Activated naive CD4-positive, alpha-beta T cell treated with anti-CD3 and anti-CD28 coated beads, Interleukin-2, amount 50 U/mL, for 72 hours (primary cell): ENCODE results near the gene CDK1. TPM values are rescaled to one million over a fixed set of nuclear protein-coding genes. Genes with fewer than 3 reads are reported as not detected.

ENCODE experiments used
- ATAC-seq, 2 donors: fragments of 150-1000 bp; cut with Tn5 transposase; 2 replicates each; pipeline ENCODE4 v1.10.0; 2021; ENCODE audit warnings: mild to moderate bottlenecking in 2 of 2, moderate library complexity in 2 of 2
- DNase-seq, 2 donors: peaks; one replicate each; pipeline ENCODE4 v3.0.0; 2021 to 2022; ENCODE audit warnings: low spot score in 2 of 2
- H3K27ac Mint-ChIP-seq, 2 donors: one replicate each; pipeline ENCODE4 v1.8.0; 2022; ENCODE audit warnings: mild to moderate bottlenecking in 2 of 2, mixed read lengths in 2 of 2
- H3K36me3 Mint-ChIP-seq, 2 donors: one replicate each; pipeline ENCODE4 v1.8.0; 2022; ENCODE audit warnings: mixed read lengths in 2 of 2
- H3K9me3 Mint-ChIP-seq, 2 donors: one replicate each; pipeline ENCODE4 v1.8.0; 2022; ENCODE audit warnings: mixed read lengths in 2 of 2
- total RNA-seq, 2 donors: library from RNA; stranded (reverse); gene quantifications; one replicate each; pipeline ENCODE4 v1.2.3, GENCODE V29; 2022

CDK1 gene
- total RNA-seq: 100 to 1,000 TPM; 121 to 233 TPM

DNA sequence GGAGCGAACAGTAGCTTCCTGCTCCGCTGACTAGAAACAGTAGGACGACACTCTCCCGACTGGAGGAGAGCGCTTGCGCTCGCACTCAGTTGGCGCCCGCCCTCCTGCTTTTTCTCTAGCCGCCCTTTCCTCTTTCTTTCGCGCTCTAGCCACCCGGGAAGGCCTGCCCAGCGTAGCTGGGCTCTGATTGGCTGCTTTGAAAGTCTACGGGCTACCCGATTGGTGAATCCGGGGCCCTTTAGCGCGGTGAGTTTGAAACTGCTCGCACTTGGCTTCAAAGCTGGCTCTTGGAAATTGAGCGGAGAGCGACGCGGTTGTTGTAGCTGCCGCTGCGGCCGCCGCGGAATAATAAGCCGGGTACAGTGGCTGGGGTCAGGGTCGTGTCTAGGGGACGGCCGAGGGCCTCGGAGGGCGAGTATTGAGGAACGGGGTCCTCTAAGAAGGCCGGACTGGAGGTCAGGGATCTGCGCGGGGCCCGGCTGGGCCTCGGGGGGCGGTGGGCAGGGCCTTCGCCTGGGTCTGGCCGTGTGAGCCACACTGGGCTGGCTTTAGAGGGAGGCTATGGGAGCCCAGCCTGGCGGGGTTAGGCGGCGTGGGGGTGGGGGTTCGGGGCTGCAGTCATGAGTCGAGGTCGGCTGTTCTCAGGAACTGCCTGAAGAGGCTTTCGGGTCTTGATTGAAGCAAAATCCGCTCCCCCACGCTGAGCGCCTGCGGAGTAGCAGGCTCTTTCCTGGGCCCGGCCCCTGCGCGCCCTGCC, at the start of gene CDK1:
Gene CDK1 (plus strand): TSS at position 265 of the 757 bp plus-strand sequence. CDS start 1,688 bp downstream, outside the sequence.
- Mint-ChIP-seq H3K36me3 (peaks cover 25 to 36% of the 10 kb centered on the region in 2 donors), H3K27ac (peak within 1 kb of the TSS; percentile 97 to 100), H3K9me3 (no peaks in the 10 kb centered on the region)
- ATAC-seq (peak; percentile 98), DNase-seq (peak; percentile 93 to 95)

DNA sequence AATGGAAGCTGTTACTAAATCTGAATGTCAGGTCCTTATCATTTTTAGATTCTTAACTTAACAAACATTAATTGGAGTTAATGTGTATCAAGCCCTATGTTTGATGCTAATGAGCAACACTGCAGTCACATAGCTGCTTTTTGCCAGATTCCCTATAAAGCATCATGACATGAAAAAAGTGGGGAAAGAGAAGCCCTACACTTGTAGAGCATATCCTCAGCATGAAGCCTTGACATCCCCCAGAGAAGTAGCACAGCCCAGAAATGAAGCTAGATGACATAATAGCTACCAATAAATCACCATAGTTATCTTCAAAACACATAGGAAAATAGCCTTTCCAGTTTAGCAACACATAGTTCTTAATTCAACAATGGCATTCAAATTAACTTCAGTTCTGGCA, 49.2 kb upstream of the CDK1 start:
- peaks cover 0 to 11% of the 10 kb centered on the region in 2 donors for H3K9me3 Mint-ChIP-seq
- no peak for DNase-seq
- ATAC-seq: no peak
- H3K36me3 Mint-ChIP-seq: peaks cover 12 to 18% of the 10 kb centered on the region in 2 donors
- H3K27ac Mint-ChIP-seq: peak overlapping the region in 1 of 2 donors; percentile 90

DNA sequence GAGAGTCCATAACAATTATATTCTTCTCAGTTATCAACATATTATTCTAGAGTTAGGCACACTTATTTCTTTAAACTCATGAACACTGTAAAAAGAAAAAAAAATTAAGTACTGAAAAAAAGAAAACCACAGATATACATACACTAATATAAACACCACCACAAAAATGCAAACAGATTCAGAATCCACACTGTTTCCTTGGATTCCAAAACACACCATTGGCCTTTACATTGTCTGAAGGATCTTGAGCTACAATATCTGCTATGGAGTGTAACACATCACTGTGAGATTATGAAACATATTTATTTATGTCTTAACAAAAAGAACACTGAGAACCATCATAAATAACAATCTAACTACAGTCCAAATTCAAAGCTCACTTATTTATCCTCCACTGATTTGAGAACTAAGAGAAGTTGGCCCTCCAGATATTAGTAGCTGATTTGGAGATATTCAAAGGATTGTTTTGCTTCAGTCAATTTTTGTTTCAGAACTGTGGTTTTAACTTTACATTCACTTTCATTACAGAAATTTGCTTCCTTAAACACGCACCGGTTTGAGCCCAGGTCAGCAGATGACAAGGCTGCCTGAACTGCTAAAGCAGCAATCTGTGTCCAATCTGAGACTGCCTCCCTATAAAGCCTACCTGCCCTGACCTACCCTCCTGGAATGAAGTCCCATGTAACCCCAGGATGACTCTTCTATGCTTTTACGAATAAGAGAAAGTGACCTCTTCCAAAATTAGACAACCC, 47.0 kb upstream of the CDK1 start:
- Mint-ChIP-seq H3K27ac (peak overlapping the region; percentile 58 to 86), H3K9me3 (no peaks in the 10 kb centered on the region), H3K36me3 (peaks cover 5 to 12% of the 10 kb centered on the region in 2 donors)
- peak; percentile 37 to 64 for ATAC-seq
- DNase-seq: peak in 1 of 2 donors; percentile 40

DNA sequence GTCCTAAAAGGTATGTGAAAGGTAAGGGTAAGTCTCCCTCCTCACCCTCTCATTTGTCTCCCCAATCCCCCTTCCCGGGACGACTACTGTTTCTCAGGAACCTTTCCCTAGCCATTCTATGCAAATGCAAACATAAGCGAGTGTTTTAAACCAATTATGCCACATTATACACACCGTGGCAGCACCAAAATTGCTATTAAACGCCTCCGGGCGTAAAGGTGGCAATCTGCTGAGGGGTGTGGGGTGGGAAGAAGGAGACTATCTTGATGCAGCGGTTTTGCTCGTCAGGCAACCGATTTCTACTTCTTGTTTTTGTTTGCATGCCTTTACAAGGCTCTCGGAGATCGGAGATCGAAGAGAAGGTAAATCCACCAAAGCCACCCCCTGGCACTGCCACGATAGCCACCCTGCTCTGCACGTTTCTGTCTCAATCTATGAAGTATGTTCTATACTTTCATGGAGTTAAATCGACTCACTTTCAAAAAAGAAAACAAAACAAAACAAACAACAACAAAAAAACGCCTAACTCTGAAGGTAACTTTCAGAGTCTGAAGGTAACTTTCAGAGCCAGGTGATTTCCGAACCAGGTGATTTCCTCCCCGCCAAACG, 46.0 kb upstream of the CDK1 start:
- Mint-ChIP-seq H3K27ac (peak overlapping the region; percentile 31 to 86), H3K9me3 (no peaks in the 10 kb centered on the region), H3K36me3 (peaks cover 5 to 12% of the 10 kb centered on the region in 2 donors)
- peak in 1 of 2 donors; percentile 14 for ATAC-seq
- peak in 1 of 2 donors; percentile 15 for DNase-seq

DNA sequence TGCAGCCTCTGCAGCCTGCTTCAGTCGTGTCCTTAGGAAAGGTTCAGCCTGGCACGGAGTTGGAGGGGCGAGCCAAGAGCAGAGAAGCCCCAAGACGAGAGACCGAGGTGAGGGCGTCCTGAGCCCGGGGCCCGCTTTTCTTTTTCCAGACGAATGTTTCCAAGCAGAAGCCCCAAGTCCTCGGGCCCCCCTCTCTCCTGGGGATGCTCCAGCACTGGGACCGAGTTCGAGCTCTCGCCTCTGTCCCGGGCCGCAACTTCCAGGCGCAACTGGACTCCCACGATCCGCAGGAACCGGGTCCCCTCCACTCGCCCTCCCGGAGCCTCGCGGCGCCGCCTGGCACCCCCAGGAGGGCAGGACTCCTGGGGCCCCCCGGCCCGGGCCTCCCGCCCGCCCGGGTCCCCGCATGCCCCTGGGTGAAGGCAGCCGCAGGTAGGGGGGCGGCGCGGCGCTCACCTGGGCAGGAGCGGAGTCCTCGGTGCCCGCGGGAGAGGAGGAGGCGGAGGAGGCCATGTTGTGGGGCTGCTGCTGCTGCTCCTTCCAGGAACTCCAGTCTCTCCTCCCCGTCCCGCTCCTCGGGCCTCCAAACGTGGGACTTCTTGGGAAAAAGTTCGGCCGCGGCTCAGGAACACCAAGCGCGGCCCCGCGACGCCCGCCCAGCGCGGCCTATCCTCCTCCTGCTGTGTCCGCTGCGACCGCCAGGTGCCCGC, 45.3 kb upstream of the CDK1 start:
- H3K9me3 Mint-ChIP-seq: no peaks in the 10 kb centered on the region
- peaks cover 5 to 12% of the 10 kb centered on the region in 2 donors for H3K36me3 Mint-ChIP-seq
- ATAC-seq (peak; percentile 28 to 82), DNase-seq (peak; percentile 61 to 64)
- H3K27ac Mint-ChIP-seq: peak overlapping the region; percentile 31 to 86

DNA sequence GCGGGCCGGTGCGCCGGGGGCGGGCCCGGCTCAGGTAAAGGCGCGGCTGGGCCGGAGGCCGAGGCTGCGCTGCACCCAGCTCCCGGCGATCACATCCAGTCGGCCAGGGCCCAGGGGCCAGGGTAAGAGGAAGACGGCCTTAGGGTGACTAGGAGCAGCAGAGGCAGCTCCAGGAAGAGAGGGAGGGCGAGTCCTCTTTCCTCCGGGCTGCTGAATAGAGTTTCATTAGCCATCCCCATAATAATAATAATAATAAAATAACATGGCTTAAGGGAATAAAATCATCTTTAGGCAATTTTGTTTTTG, 44.8 kb upstream of the CDK1 start:
- DNase-seq: no peak
- H3K36me3 Mint-ChIP-seq: peaks cover 5 to 12% of the 10 kb centered on the region in 2 donors
- peak in 1 of 2 donors; percentile 76 for ATAC-seq
- H3K9me3 Mint-ChIP-seq: no peaks in the 10 kb centered on the region
- peak overlapping the region in 1 of 2 donors; percentile 86 for H3K27ac Mint-ChIP-seq

DNA sequence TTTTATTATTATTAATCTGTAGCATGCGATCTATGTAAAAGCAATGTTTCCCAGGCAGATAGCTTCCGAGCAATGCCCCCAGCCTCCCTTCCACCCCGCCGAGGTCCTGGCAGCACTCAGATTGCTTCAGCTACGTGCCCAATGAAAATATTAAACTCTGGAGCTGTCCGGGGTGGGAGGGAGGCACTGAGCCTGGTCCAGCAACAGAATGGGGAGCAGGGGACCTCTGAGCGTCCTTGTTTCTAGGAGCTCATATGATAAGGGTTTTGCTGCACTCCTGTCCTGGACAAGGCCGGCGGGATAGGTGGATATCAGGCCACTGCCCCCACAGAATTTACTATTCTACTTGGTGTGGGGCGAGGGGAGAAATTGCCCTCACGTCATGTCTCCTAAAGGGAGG, 44.5 kb upstream of the CDK1 start:
- peaks cover 5 to 12% of the 10 kb centered on the region in 2 donors for H3K36me3 Mint-ChIP-seq
- no peak for DNase-seq
- no peaks in the 10 kb centered on the region for H3K9me3 Mint-ChIP-seq
- H3K27ac Mint-ChIP-seq: no peak overlapping the region
- no peak for ATAC-seq

DNA sequence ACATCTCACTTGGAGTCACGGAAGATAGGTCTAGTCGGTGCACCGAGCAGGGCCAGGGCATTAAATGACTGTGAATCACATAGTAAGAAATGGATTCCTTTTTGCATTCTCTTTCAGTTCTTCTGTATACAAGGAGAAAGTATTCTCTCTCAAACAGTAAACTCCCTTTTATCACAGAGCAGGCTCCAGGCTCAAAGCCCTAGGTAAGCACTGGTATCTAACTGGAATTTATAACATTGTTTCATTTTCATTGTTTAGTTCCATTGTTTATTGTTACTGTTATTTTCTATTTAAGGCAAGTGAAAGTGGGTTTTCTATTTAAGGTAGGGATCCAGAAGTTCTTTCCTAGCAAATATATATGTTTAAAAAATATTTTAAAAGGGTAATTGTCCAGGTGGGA, 44.1 kb upstream of the CDK1 start:
- no peak overlapping the region for H3K27ac Mint-ChIP-seq
- DNase-seq (no peak), ATAC-seq (no peak)
- H3K36me3 Mint-ChIP-seq: peaks cover 5 to 12% of the 10 kb centered on the region in 2 donors
- H3K9me3 Mint-ChIP-seq: no peaks in the 10 kb centered on the region

DNA sequence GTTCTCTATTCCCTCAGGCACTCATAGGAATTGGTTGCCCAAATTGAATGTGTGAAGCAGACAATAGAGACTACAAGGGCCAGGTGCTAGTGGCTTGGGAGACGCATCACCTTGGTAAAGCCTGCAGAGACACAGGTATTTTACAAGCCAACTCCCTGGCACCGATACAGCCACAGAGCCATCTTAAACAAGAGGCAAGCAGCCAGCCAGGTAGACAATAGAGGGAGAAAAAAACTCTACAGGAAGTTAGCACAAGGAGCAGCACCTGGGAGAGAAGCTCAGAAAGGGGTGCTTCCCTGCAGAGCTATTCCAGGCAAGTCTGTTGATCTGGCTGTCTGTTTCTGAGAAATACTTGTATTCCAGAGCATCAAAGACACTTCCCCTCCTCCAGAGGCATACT, 43.0 kb upstream of the CDK1 start:
- ATAC-seq (no peak), DNase-seq (no peak)
- Mint-ChIP-seq H3K9me3 (no peaks in the 10 kb centered on the region), H3K36me3 (peaks cover 5 to 12% of the 10 kb centered on the region in 2 donors), H3K27ac (no peak overlapping the region)

DNA sequence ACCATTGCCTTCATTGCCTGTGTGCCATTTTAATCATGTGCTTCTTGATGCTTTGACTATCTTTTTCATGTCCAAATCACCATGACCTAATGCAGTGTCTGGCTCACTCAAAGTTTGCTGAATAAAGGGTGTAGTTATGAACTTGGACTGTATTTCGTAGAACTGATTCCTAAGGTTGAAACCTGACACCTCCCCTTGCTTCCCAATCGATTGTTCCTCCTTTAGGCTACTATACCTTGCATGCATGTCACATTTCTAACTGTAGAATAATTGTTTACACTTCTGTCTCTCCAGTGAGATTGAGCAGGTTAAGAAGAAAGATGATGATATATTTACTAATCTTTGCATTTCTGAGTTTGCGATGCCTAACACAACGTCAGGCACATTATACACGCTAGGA, 41.0 kb upstream of the CDK1 start:
- H3K36me3 Mint-ChIP-seq: peaks cover 4 to 5% of the 10 kb centered on the region in 2 donors
- DNase-seq (no peak), ATAC-seq (no peak)
- no peak overlapping the region for H3K27ac Mint-ChIP-seq
- H3K9me3 Mint-ChIP-seq: no peaks in the 10 kb centered on the region

DNA sequence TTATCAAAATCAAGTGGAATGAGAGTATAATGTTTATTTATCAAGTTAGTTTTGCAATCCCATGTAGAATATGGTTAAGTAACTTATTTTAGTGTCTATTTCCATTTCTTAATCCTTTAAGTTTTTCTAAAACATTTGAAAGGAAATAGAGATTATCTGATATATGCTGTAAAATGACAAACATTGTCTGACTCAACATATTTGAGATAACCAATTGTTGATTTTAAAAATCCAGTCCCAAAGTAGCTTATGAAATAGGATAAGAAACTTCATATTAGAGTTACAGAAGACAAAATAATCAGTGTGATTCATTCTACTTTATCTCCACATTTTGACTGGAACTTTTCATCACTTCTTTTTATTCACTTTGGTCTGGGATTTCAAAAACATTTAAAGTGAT, 38.7 kb upstream of the CDK1 start:
- Mint-ChIP-seq H3K27ac (no peak overlapping the region), H3K36me3 (peaks cover 0 to 6% of the 10 kb centered on the region in 2 donors), H3K9me3 (no peaks in the 10 kb centered on the region)
- DNase-seq: no peak
- ATAC-seq: no peak

DNA sequence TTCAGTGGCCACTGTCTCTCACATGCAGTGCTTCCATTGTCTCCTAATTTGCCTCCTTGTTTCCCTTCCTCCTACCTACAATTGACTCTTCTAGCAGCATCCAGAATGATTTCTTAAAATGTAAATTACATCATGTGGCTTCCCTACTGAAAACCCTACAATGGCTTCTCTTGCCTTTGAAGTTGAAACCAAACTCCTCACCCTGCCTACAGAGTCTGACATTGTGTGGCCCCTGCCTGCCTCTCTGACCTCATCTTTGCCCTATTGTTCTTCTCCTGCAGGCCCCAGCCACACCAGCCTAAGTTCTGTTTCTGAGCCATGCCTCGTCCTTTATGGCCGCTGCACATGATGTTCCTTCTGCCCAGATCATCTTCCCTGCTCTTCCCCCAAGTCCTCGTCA, 35.8 kb upstream of the CDK1 start:
- ATAC-seq: no peak
- peaks cover 0 to 6% of the 10 kb centered on the region in 2 donors for H3K36me3 Mint-ChIP-seq
- H3K9me3 Mint-ChIP-seq: no peaks in the 10 kb centered on the region
- no peak overlapping the region for H3K27ac Mint-ChIP-seq
- DNase-seq: no peak

DNA sequence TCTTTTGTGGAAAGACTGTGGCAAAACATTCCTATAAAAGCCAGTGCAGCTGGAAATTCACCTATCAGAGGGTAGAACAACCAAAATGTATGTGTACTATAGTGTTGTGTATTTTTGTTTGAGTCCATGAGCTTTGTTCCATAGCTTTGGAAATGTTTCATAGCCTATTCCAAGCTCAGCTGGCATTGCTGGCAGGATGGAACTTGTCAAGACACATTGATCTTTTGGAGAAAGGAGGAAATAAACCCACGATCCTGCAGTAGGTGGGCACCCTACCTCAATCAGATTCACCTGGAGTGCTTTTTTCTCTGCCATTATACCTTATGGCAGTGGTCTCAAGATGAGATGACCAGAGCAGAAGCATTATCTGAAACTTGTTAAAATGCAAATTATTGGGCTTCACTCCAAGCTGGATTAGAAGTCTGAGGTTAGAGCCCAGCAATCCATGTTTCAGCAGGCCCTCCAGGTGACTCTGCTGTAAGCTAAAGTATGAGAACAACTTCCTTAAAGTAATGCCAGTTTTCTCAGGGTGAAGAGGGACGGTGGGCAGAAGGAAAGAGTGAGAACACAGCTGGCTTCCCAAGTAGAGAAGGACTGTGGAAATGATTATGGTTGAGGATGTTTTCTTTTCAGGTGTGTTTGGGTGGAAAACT, 30.3 kb upstream of the CDK1 start:
- no peaks in the 10 kb centered on the region for H3K9me3 Mint-ChIP-seq
- H3K36me3 Mint-ChIP-seq: no peaks in the 10 kb centered on the region
- H3K27ac Mint-ChIP-seq: no peak overlapping the region
- ATAC-seq (no peak), DNase-seq (no peak)

DNA sequence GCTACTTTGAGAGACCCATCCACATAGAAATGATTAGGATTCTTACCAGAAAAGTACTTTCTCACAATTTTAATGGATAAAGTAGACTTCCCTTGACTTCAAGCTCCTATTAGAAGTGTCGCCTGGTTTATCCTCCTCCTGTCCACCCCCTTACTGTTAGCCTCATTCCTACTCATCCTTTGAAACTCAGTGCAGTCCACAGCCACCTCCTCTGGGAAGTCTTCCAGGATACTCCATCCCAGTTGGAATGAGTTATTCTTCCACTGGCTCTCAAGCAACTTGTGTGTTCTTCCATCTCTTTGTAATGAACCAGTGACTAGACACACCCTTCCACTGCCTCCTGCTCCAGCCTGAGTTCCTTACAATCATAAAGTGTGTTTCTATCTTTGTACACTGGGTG, 25.1 kb upstream of the CDK1 start:
- ATAC-seq: no peak
- Mint-ChIP-seq H3K27ac (no peak overlapping the region), H3K9me3 (no peaks in the 10 kb centered on the region), H3K36me3 (no peaks in the 10 kb centered on the region)
- DNase-seq: no peak

DNA sequence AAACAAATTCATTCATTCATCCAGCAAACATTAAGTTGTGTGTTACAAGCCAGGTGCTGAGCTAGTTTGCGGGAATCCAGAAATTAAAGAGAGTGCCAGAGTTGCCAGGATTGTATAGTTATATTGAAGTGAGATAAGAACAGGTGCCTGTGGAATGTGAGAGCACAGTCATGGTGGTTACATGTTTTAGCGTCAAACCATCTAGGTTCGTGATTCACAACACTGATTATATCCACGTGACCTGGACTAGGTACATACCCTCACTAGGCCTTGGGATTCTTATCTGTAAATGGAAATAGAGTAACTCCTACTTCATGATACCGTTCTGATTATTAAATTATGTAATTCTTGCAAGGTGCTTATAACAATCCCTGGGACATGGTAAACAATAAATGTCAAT, 24.5 kb upstream of the CDK1 start:
- Mint-ChIP-seq H3K27ac (no peak overlapping the region), H3K36me3 (no peaks in the 10 kb centered on the region)

DNA sequence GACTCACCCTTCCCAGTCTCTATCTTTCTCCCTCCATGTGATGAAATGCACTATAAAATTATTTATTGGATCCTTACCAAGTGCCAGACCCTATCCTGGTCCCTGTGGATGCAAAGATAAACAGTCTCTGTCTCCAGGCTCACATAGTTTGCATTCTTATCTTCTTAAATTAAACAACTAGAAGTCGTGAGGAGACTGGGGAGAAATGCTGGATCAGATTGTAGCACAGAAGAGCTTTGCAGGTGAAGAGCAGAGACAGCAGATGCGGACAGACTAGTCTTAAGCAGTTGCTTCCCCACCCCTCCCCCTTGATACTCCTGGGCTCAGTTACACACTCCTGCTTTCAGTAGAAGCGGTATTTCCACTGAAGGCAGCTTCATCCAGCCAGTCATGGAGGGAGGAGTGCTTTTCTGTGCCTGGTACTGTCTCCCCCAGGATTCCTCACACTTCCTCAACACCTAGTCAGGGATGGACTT, 20.8 kb upstream of the CDK1 start:
- no peaks in the 10 kb centered on the region for H3K9me3 Mint-ChIP-seq
- ATAC-seq (no peak), DNase-seq (no peak)
- H3K36me3 Mint-ChIP-seq: no peaks in the 10 kb centered on the region
- H3K27ac Mint-ChIP-seq: no peak overlapping the region

More for the DNA sequence above, 24.5 kb upstream of the CDK1 start:
- no peak for DNase-seq
- ATAC-seq: no peak
- no peaks in the 10 kb centered on the region for H3K9me3 Mint-ChIP-seq
